TTC549 (cell line): ENCODE data around the gene EYA2.

Source experiments
- FAIRE-seq: peaks from 2 replicates; lab custom pipeline; 2012; peaks lifted over from hg19 to GRCh38; lab: Jason Lieb, UNC

The EYA2 gene

GRCh38 chr20:47009784-47010183, 115.1 kb downstream of the EYA2 start:
- FAIRE-seq, result no peak

DNA sequence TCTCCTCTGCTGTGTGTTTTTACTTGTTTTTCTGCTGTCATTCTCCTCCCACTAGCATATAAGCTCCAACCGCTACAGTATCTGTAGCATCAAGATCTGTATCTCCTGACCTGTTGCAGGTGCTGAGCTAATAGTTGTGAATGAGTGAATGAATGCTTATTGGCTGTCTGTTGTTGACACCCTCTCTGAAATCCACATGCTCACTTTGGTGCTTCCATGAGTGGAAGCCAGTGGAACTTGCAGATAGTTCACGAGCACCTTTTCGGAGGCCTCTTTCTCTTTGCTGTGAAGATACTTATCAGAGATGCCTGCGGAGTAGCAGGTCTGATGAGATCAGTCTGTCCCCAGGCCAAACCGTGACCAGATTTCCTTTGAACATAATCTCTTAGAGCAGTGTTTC, 117.3 kb downstream of the EYA2 start:
- FAIRE-seq, result no peak

GRCh38 chr20:47013606-47014005, 119.0 kb downstream of the EYA2 start:
- FAIRE-seq, result no peak

- FAIRE-seq, result no peak
Measured at GRCh38 chr20:47016068-47016664, 121.5 kb downstream of the EYA2 start.

- no peak for FAIRE-seq
Measured at GRCh38 chr20:47018381-47018780, 123.7 kb downstream of the EYA2 start.

DNA sequence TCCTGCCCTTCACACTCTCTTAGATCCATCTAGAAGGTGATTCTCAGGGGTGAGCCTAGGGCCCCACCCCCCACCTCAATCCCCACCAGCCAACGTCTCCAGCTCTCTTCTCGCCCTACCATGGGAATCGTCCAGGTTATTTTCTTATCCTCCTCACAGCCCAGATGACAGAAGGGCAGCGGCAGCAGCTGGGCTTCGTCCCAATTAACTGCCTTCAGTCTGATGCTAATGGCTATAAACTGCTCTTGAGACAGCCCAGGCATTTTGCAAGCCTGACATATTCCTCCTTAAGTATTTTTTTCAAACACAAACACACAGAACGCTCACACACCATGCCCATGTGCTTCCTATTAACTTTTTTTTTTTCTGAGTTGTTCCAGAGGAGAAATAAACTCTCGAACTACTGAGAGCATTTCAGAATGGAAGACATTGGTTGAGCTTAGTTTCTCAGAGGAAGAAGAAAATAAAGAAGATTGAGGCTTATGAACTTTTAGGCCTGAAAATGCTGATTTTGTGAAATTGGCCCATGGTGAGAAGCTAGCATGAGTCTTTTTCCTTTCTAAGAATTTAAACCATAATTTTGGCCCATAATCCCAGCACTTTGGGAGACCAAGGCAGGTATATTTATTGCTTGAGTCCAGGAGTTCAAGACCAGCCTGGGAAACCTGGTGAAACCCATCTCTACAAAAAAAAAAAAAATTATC, 124.6 kb downstream of the EYA2 start:
- FAIRE-seq, result no peak

DNA sequence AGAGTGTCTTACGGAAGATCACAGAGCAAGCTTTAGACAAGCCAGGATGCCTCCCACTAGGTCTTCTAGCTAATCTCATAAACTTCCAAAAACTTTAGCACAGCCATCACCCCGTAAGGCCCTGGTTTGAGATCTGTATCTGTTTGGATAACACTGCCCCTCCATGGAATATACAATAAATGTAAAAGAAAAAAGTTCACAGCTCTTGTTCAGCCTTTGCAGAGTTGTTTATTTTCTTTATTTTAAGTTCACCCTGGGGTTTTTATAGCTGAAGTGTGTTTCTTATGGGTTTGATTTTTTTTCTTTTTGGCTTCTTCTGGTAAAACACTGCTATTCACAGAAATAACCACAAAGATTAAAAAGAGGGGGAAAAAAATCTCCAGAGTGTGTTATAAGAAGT, 125.6 kb downstream of the EYA2 start:
- FAIRE-seq, result no peak

- FAIRE-seq, result no peak
Measured at GRCh38 chr20:47021850-47022249, 127.2 kb downstream of the EYA2 start.

GRCh38 chr20:47024461-47024937, 129.9 kb downstream of the EYA2 start:
- no peak for FAIRE-seq

GRCh38 chr20:47027042-47027441, 132.4 kb downstream of the EYA2 start:
- no peak for FAIRE-seq

DNA sequence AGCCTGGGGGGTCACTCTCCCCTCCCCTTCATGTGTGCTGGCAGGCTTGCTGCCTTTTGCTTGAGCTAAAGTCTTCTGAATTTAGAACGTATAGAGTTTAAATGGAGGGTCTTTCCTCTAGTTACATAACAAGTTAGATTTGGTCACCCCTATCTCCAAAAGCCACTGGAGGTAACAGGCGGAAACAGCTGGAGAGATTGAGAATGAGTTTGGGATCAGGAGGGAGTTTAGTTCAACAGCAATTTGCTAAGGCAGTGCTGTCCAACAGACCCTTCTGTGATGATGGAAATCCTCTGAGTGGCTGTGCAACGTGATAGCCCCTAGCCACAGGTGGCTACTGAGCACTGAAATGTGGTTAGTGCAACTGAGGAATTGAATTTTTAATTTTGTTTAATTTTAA, 132.8 kb downstream of the EYA2 start:
- no peak for FAIRE-seq

- no peak for FAIRE-seq
Measured at GRCh38 chr20:47028487-47028886, 133.8 kb downstream of the EYA2 start.

GRCh38 chr20:47029845-47030244, 135.2 kb downstream of the EYA2 start:
- FAIRE-seq, result no peak

GRCh38 chr20:47030271-47030810, 135.7 kb downstream of the EYA2 start:
- FAIRE-seq, result no peak

- no peak for FAIRE-seq
Measured at GRCh38 chr20:47031004-47031403, 136.4 kb downstream of the EYA2 start.

DNA sequence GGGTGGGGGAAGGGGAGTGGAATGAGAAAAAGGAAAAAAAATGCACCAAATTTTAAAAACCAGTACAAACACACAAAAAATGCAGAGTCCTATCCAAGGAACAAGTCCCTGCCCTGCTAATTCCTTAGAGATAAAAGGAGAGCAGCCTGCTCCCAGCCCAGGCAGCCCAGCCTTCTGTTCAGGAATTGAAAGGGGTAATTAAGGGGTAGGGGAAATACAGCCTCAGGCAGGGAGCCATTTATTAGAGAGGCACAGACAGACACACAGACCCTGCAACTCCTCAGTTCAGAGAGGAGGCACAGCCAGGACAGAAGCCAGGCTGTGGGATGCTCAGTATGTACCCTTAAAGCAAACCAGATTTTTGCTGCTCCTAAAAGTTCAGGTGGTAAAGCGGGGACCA, 137.2 kb downstream of the EYA2 start:
- no peak for FAIRE-seq

GRCh38 chr20:47032933-47033578, 138.4 kb downstream of the EYA2 start:
- no peak for FAIRE-seq

- no peak for FAIRE-seq
Measured at GRCh38 chr20:47033665-47034064, 139.0 kb downstream of the EYA2 start.

DNA sequence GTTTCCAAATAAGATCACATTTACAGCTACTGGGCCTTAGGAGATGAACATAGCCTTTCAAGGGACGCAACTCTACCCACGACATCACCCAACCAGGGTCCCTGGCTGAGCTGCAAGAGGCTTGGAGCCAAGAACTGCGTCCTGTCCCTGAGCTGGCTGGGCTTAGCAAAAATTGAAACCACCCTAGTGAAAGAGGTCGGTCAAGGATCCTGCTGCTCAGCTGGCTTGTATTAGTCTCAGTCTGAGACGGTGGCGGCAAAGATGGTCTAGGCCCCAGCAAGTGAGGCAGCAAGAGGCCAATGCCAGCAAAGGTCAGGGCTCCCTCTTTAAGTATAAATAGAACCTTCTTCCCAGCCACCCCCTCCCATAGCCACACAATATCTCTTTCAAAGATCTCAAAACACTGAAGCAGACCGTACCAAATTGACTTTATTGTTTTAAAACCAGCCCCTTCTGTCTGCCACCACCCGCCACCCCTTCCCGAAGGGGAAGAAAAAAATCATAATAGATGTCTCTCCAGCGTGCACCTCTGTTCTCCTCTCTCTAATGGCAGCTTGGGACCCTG, 140.5 kb downstream of the EYA2 start:
- FAIRE-seq, result no peak

- FAIRE-seq, result no peak
Measured at GRCh38 chr20:47036091-47036870, 141.6 kb downstream of the EYA2 start.

DNA sequence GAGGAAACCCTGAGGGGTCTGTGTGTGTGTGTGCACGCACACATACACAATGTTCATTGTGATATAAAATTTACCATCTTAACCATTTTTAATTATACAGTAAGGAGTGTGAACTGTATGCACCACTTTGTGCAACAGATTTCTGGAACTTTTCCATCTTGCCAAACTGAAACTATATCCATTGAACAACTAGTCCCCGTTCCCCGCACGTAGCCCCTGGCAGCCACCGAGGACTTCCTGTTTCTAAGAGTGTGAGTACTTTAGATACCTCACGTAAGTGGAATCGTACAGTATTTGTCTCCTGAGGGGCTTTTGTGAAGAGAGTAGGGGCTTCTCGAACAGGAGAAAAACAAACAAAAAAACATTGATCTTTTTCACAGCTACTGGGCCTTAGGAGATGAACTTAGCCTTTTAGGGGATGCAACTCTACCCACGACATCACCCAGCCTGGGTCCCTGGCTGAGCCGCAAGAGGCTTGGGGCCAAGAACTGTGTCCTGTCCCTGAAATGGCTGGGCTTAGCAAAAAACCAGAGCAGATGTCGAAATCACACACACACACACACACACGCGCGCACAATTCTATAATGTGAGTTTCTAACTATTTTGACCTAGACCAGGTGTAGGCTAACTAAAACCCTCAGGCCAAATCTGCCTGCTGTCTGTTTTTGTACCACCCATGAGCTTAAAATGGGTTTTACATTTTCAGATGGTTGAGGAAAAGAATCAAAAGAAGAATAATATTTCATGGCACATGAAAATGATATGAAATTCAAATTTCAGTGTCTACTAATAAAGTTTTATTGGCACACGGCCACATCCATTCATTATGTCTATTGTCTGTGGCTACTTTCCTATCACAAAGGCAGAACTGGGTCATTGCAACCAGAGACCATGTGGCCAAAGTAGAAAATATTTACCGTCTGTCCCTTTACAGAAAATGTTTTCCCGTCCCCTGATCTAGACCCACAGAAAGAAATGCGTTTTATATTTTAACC, 144.2 kb downstream of the EYA2 start:
- no peak for FAIRE-seq
